CD4-positive, alpha-beta T cell treated with Interleukin-12 subunit alpha and Interleukin-12 subunit beta, for 1 hour (primary cell): ENCODE data around the gene FOXP1.
A peak's percentile ranks its signal among the peaks of the same experiment; 100 is the strongest.

Experiments used
- DNase-seq: peaks from one replicate; pipeline ENCODE4 v3.0.0-alpha.2; 2020

FOXP1 gene

GRCh38 chr3:71191031-71191482, 392.5 kb downstream of the FOXP1 start:
- no peak for DNase-seq

GRCh38 chr3:71189480-71189879, 394.0 kb downstream of the FOXP1 start:
- DNase-seq, result no peak

- DNase-seq, result no peak
These were observed 395.8 kb downstream of the FOXP1 start for GRCh38 chr3:71187715-71188114.

- DNase-seq, result no peak
These were observed 396.7 kb downstream of the FOXP1 start for GRCh38 chr3:71186801-71187200.

GRCh38 chr3:71185733-71186455, 397.6 kb downstream of the FOXP1 start:
- peak; percentile 19 for DNase-seq

- DNase-seq, result no peak
These were observed 399.3 kb downstream of the FOXP1 start for GRCh38 chr3:71184252-71184651.

- no peak for DNase-seq
These were observed 400.0 kb downstream of the FOXP1 start for GRCh38 chr3:71183549-71183948.

GRCh38 chr3:71180524-71180923, 403.0 kb downstream of the FOXP1 start:
- DNase-seq, result no peak

GRCh38 chr3:71177375-71177774, 406.2 kb downstream of the FOXP1 start:
- DNase-seq, result no peak

GRCh38 chr3:71176366-71176765, 407.2 kb downstream of the FOXP1 start:
- no peak for DNase-seq

- DNase-seq, result no peak
These were observed 407.7 kb downstream of the FOXP1 start for GRCh38 chr3:71175691-71176365.

- no peak for DNase-seq
These were observed 410.6 kb downstream of the FOXP1 start for GRCh38 chr3:71172951-71173350.

GRCh38 chr3:71172189-71172588, 411.3 kb downstream of the FOXP1 start:
- no peak for DNase-seq

- no peak for DNase-seq
These were observed 412.3 kb downstream of the FOXP1 start for GRCh38 chr3:71171247-71171646.

GRCh38 chr3:71168880-71169411, 414.6 kb downstream of the FOXP1 start:
- no peak for DNase-seq

GRCh38 chr3:71168121-71168721, 415.3 kb downstream of the FOXP1 start:
- DNase-seq, result no peak

GRCh38 chr3:71166339-71167240, 416.9 kb downstream of the FOXP1 start:
- DNase-seq, result no peak

GRCh38 chr3:71164881-71165280, 418.6 kb downstream of the FOXP1 start:
- no peak for DNase-seq

GRCh38 chr3:71163198-71163918, 420.2 kb downstream of the FOXP1 start:
- no peak for DNase-seq

- DNase-seq, result no peak
These were observed 421.3 kb downstream of the FOXP1 start for GRCh38 chr3:71162221-71162620.

GRCh38 chr3:71160785-71161546, 422.6 kb downstream of the FOXP1 start:
- no peak for DNase-seq
